Prostate gland (tissue), 2 donors: Measurements from ENCODE around the gene ITGB2. TPM values are rescaled to one million over a fixed set of nuclear protein-coding genes. Genes with fewer than 3 reads are reported as not detected.

Experiments
- DNase-seq: peaks from one replicate; pipeline ENCODE4 v3.0.0-alpha.2; 2019; ENCODE audit warnings: low spot score
- H3K27ac ChIP-seq, 2 donors: fragments of 200-600 bp; sonication (generic); 2 replicates each; pipeline ENCODE4 v1.5.1; 2017 to 2019
- H3K27me3 ChIP-seq: fragments of 200-600 bp; sonication (generic); replicated peaks from 2 replicates; pipeline ENCODE4 v1.5.1; 2019; ENCODE audit not compliant: insufficient read depth
- H3K36me3 ChIP-seq, 2 donors: fragments of 200-600 bp; sonication (generic); 1 replicate in 1 of 2; 2 replicates in 1 of 2; pipeline versions ENCODE4 v1.5.1 to v1.8.1; 2017 to 2019
- H3K4me1 ChIP-seq: fragments of 200-600 bp; sonication (generic); replicated peaks from 2 replicates; pipeline ENCODE4 v1.5.1; 2019
- H3K4me3 ChIP-seq, 2 donors: fragments of 200-600 bp; sonication (generic); 2 replicates each; pipeline ENCODE4 v1.5.1; 2017 to 2019
- H3K9me3 ChIP-seq: fragments of 200-600 bp; sonication (generic); 2 replicates; pipeline ENCODE4 v1.5.1; 2017
- POLR2A ChIP-seq: fragments of 450-650 bp; IDR thresholded peaks from one replicate; pipeline ENCODE4 v1.6.1; 2016; ENCODE audit warnings: antibody characterized with exemption, mild to moderate bottlenecking
- POLR2AphosphoS5 ChIP-seq: sonication (generic); formaldehyde crosslinking; IDR thresholded peaks from one replicate; pipeline ENCODE4 v1.6.1; 2017; ENCODE audit warnings: antibody characterized with exemption
- WGBS: methylation state at CpG from one replicate; pipeline ENCODE4 v1.1.5; 2018; 5-methylcytosine and 5-hydroxymethylcytosine counted together
- intact Hi-C: fragments of 100-400 bp; cut with DNase I; formaldehyde crosslinking; loops from one replicate; pipeline ENCODE4 v1.14.2; 2022
- total RNA-seq, 2 donors: library from RNA; depleted of rRNA; stranded (reverse); fragments of >200 nt; gene quantifications; one replicate each; pipeline ENCODE4 v1.1.0, GENCODE V29; 2016
- TF ChIP-seq, protein P1 (sequence below), 4 experiments: fragments of 200-600 bp in 2 of 4; fragments of 450-650 bp in 2 of 4; sonication (generic) in 2 of 4; IDR thresholded peaks; 1 replicate in 3 of 4; 2 replicates in 1 of 4; pipeline ENCODE4 v1.5.1; 2016 to 2019; ENCODE audit warnings: antibody characterized with exemption in 4 of 4, mild to moderate bottlenecking in 2 of 4, moderate library complexity in 2 of 4

Gene ITGB2
- total RNA-seq, 2 donors from 2014 or later = 23.1 to 56.1 TPM

DNA sequence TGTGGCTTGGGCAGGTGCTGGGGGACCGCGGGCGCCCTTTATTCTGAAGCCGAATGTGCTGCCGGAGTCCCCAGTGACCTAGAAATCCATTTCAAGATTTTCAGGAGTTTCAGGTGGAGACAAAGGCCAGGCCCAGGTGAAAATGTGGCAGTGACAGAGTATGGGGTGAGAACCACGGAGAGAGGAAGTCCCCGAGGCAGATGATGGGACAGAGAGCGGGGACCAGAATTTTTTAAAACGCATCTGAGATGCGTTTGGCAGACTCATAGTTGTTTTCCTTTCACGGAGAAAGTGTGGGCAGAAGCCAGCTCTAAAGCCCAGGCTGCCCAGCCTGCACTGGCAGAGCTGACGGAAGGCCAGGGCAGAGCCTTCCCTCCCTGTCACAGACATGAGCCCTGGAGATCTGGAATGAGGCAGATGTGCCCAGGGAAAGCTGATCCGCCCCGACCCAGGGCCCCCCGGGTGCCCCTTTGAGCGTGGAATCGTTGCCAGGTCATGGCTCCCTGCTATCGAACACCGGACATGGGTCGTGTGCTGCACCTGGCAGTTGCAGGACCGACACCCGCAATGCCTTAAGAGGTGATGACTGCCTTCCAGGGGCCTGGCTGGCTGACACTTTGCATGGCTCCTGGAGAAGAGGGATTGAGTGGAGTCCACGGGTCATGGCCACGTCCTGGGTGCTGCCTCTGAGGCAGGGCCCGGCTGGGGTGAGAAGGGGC, 12.7 kb upstream of the ITGB2 start:
- Histone ChIP-seq H3K4me3 (no peak overlapping the region), H3K27me3 (peaks cover 10% of the 10 kb centered on the region)
- TF ChIP-seq, protein P1, sequence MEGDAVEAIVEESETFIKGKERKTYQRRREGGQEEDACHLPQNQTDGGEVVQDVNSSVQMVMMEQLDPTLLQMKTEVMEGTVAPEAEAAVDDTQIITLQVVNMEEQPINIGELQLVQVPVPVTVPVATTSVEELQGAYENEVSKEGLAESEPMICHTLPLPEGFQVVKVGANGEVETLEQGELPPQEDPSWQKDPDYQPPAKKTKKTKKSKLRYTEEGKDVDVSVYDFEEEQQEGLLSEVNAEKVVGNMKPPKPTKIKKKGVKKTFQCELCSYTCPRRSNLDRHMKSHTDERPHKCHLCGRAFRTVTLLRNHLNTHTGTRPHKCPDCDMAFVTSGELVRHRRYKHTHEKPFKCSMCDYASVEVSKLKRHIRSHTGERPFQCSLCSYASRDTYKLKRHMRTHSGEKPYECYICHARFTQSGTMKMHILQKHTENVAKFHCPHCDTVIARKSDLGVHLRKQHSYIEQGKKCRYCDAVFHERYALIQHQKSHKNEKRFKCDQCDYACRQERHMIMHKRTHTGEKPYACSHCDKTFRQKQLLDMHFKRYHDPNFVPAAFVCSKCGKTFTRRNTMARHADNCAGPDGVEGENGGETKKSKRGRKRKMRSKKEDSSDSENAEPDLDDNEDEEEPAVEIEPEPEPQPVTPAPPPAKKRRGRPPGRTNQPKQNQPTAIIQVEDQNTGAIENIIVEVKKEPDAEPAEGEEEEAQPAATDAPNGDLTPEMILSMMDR (IDR thresholded peaks at IDR 0.05) = no peak
- TF ChIP-seq POLR2A = no peak
- no peak for TF ChIP-seq POLR2AphosphoS5

DNA sequence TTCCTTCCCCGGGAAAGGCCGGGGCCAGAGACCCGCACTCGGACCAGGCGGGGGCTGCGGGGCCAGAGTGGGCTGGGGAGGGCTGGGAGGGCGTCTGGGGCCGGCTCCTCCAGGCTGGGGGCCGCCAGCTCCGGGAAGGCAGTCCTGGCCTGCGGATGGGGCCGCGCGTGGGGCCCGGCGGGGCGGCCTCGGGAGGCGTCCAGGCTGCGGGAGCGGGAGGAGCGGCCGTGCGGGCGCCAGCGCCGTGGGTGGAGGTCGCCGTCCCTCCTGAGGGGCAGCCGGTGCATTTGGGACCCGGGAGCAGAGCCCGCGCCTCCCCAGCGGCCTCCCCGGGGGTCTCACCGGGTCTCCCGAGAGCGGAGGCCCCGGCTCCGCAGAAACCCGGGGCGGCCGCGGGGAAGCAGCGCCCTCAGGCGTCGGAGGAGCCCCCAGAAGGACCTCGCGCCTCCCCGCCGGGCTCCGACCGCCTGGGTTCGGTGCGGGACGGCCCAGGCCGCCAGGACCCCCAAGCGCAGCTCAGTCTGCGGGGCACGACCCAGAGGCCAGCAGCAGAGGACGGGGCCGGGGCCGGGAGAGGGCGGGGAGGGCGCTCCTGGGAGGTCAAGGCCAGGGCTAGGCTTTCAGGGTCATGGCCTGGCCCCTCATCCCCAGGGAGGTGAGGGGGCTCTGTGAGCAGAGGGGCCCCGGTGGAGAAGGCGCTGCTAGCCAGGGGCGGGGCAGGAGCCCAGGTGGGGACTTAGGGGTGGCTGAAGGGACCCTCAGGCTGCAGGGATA, 11.9 kb upstream of the ITGB2 start:
- Histone ChIP-seq H3K4me1 (peaks cover 12% of the 10 kb centered on the region), H3K9me3 (no peaks in the 10 kb centered on the region), H3K36me3 (no peaks in the 10 kb centered on the region), H3K4me3 (peak overlapping the region; percentile 26 to 37), H3K27ac (no peak overlapping the region), H3K27me3 (peaks cover 10% of the 10 kb centered on the region)
- intact Hi-C loops = loop anchor here (1.0 to 10.0 kb wide), 3 partner anchors 39 to 428 kb away; partner anchors contain the start of gene UBE2G2
- no peak for TF ChIP-seq POLR2A
- TF ChIP-seq, protein P1 (IDR thresholded peaks at IDR 0.05) = peak; percentile 35 to 76 (median 54)
- 6% methylated on average over 25 of the region's 68 CpGs for WGBS
- DNase-seq = no peak

More for the DNA sequence above, 12.7 kb upstream of the ITGB2 start:
- WGBS = 77% methylated on average over 25 of the region's 25 CpGs
- Histone ChIP-seq H3K36me3 (no peaks in the 10 kb centered on the region), H3K27ac (no peak overlapping the region), H3K9me3 (no peaks in the 10 kb centered on the region), H3K4me1 (peaks cover 12% of the 10 kb centered on the region)
- intact Hi-C loops = loop anchor here (5.0 to 10.0 kb wide), 2 partner anchors 131 to 429 kb away; partner anchors contain the start of gene UBE2G2
- DNase-seq = no peak

DNA sequence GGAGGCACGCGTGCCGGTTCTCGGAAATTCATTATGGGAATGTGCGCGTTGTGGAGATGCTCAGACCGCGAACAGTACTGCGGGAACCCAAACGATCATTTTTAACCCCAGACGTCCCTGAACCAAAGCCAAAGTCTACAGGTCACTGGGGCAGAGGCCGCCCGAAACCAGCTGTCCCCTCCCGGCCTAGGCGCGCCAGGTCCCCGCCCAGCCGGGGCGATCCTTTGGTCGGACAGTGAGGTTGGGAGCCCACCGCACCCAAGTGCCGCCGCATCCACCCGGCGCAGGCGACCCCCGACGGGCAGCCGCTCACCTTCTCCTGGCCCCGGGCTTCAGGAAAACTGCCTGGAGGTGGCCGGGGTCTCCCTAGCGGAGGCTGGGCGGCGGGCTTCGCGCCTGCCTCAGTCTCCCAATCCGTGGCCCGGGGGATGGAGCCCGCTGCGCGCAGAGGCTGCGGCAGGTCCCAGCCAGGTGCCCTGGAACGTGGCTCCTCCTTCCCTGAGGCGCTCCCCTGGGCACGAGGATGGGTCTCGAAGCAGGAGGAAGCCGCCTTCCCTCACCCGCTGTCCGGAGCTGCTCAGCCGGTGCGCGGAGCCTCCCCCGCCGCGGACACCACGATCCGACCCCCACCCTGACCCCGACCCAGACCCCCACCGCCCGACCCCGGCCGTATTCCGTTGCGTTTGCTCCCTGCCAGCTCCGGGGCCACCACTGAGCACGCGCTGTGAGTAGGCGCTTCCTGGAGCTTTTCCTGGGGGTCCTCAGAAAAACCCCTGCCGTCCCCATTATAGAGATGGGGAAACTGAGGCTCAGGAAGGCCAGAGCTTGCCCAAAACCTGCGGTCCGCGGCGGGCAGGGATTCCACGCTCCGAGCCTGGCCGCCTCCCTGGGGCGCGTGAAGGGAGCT, 11.1 kb upstream of the ITGB2 start:
- no peak for DNase-seq
- Histone ChIP-seq H3K27ac (no peak overlapping the region), H3K9me3 (no peaks in the 10 kb centered on the region), H3K4me3 (peak overlapping the region; percentile 26 to 37), H3K27me3 (peaks cover 10% of the 10 kb centered on the region), H3K36me3 (no peaks in the 10 kb centered on the region), H3K4me1 (peaks cover 12% of the 10 kb centered on the region)
- TF ChIP-seq, protein P1 (IDR thresholded peaks at IDR 0.05) = no peak
- TF ChIP-seq POLR2AphosphoS5 = no peak
- TF ChIP-seq POLR2A = no peak
- intact Hi-C loops = loop anchor here (1.0 to 10.0 kb wide), 3 partner anchors 38 to 427 kb away; partner anchors contain the start of gene UBE2G2
- 2% methylated on average over 78 of the region's 78 CpGs for WGBS

DNA sequence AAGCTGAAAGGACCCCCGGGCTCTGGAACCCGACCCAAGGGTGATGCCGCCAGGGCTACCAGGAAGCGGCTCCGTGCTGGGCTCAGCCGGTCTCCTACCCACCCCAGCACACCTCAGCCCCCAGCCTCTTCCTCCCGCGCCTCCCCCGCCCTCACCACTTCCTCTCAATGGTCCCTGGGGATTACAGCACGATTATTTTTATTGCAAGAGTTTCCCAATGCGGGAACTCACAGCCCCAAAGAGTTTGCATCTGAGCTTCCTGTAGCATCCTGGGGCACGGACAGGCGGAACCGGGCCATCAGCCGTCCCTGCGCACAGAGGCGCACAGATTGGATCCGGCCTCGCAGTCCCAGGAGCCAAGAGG, 10.4 kb upstream of the ITGB2 start:
- TF ChIP-seq POLR2AphosphoS5 = no peak
- no peak for DNase-seq
- intact Hi-C loops = loop anchor here (5.0 to 10.0 kb wide), 2 partner anchors 129 to 426 kb away; partner anchors contain the start of gene UBE2G2
- H3K36me3 ChIP-seq = no peaks in the 10 kb centered on the region
- WGBS = 16% methylated on average over 19 of the region's 19 CpGs
- no peak overlapping the region for H3K27ac ChIP-seq
- peaks cover 12% of the 10 kb centered on the region for H3K4me1 ChIP-seq
- no peak overlapping the region for H3K4me3 ChIP-seq
- peaks cover 10% of the 10 kb centered on the region for H3K27me3 ChIP-seq
- no peaks in the 10 kb centered on the region for H3K9me3 ChIP-seq
